Motor neuron (in vitro differentiated cells): ENCODE measurements around the gene TSPO2. TPM values are rescaled to one million over a fixed set of nuclear protein-coding genes. Genes with fewer than 3 reads are reported as not detected.

ENCODE experiments used
- ATAC-seq, 8 experiments: fragments of 200-7000 bp; cut with Tn5 transposase; replicated peaks in 6 of 8; 2 replicates each; pipeline ENCODE4 v1.8.0; 2021; ENCODE audit warnings: mild to moderate bottlenecking in 8 of 8, moderate library complexity in 8 of 8
- H3K27ac ChIP-seq, 2 donors: fragments of 250-450 bp; sonication (Bioruptor Pico); 2 replicates each; pipeline ENCODE4 v1.9.0; 2021; ENCODE audit warnings: antibody characterized with exemption in 2 of 2, mild to moderate bottlenecking in 2 of 2, moderate library complexity in 1 of 2
- H3K4me1 ChIP-seq, 2 donors: fragments of 250-450 bp; sonication (Bioruptor Pico); replicated peaks in 1 of 2; 2 replicates each; pipeline ENCODE4 v1.6.1; 2021; ENCODE audit warnings: antibody characterized with exemption in 2 of 2, mild to moderate bottlenecking in 2 of 2, moderate library complexity in 1 of 2
- H3K4me3 ChIP-seq, 5 donors: fragments of 250-450 bp; sonication (Bioruptor Pico); 2 replicates each; pipeline ENCODE4 v1.9.0; 2021; ENCODE audit warnings: antibody characterized with exemption in 5 of 5, mild to moderate bottlenecking in 5 of 5, moderate library complexity in 4 of 5
- WGBS, 10 experiments: fragments of 450-650 bp; shearing (Covaris generic); methylation state at CpG; one replicate each; pipeline ENCODE4 v1.0.0; 2022; 5-methylcytosine and 5-hydroxymethylcytosine counted together
- in situ Hi-C, 9 experiments: fragments of 400-800 bp; cut with MboI; loops; one replicate each; pipeline ENCODE4 v1.15.0; 2021; ENCODE audit warnings: low sequenced_read_pairs in 9 of 9, low pct_unique_long_range_greater_than_20kb in 2 of 9; ENCODE audit not compliant: unreplicated experiment in 9 of 9
- total RNA-seq, 8 experiments: library from RNA; unstranded; fragments of 300-600 nt; gene quantifications; 2 replicates each; pipeline versions ENCODE4 v1.2.3 to v1.2.4, GENCODE V29; 2022

TSPO2 gene
- total RNA-seq, 8 experiments from 2014 or later: 0.23 TPM; not detected in 7

GRCh38 chr6:41088451-41088850 is 46.2 kb downstream of the TSPO2 start:
- Histone ChIP-seq H3K4me1 (no peaks in the 10 kb centered on the region), H3K4me3 (no peak overlapping the region), H3K27ac (no peak overlapping the region)
- 80 to 100% (median 94%) methylated on average over 1 to 4 of the region's 4 CpGs; no CpG with 5 or more reads in 3 of the 10 experiments for WGBS, 10 experiments
- no peak for ATAC-seq
- in situ Hi-C loops: loop anchor here in 2 of 9 experiments (10.0 to 25.0 kb wide), 2 partner anchors 224 to 226 kb away; no protein-coding TSS in a partner anchor

GRCh38 chr6:41090841-41091761 is 48.8 kb downstream of the TSPO2 start:
- no peak overlapping the region for H3K27ac ChIP-seq
- no peaks in the 10 kb centered on the region for H3K4me1 ChIP-seq
- ATAC-seq: no peak
- 17 to 100% (median 53%) methylated on average over 1 of the region's 1 CpG; no CpG with 5 or more reads in 2 of the 10 experiments for WGBS, 10 experiments
- in situ Hi-C loops: loop anchor here in 1 of 9 experiments (25.0 kb wide), 1 partner anchor 221 kb away; no protein-coding TSS in a partner anchor
- H3K4me3 ChIP-seq: no peak overlapping the region

- H3K27ac ChIP-seq: no peak overlapping the region
- in situ Hi-C loops: loop anchor here in 1 of 9 experiments (25.0 kb wide), 1 partner anchor 220 kb away; no protein-coding TSS in a partner anchor
- ATAC-seq: peak in 3 of 8 experiments; percentile 25 to 40 (median 38)
- 78 to 100% (median 98%) methylated on average over 1 to 4 of the region's 4 CpGs; no CpG with 5 or more reads in 2 of the 10 experiments for WGBS, 10 experiments
- H3K4me3 ChIP-seq: no peak overlapping the region
- no peaks in the 10 kb centered on the region for H3K4me1 ChIP-seq
Observed at GRCh38 chr6:41092421-41093140, 50.3 kb downstream of the TSPO2 start.

DNA sequence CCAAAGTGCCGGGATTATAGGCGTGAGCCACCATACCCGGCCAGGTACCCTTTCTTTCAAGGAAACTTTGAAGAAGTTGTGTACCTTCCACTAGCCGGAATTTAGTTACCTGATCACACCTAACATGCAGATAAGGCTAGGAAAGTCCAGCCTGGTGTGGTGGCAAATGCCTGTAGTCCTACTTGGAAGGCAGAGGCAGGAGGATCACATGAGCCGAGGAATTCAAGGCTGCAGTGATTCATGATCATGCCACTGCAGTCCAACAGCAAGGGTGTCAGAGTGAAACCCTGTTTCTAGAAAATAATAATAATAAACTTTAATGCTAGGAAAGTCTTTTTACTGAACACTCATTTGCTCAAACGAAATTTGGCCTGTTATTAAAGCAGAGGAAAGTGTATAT is 51.5 kb downstream of the TSPO2 start:
- WGBS, 10 experiments: 70 to 100% (median 87%) methylated on average over 1 to 5 of the region's 6 CpGs; no CpG with 5 or more reads in 2 of the 10 experiments
- no peaks in the 10 kb centered on the region for H3K4me1 ChIP-seq
- H3K27ac ChIP-seq: no peak overlapping the region
- ATAC-seq: peak in 1 of 8 experiments; percentile 21
- in situ Hi-C loops: loop anchor here in 1 of 9 experiments (25.0 kb wide), 1 partner anchor 219 kb away; no protein-coding TSS in a partner anchor
- H3K4me3 ChIP-seq: no peak overlapping the region

Other genes starting within 250 kb of the TSPO2 start
- 1 to 10 TPM in 2 of 8 experiments, under 1 TPM in 6; 0.25 to 1.2 (median 0.57) TPM for gene UNC5CL, start 3.2 kb upstream of the TSPO2 start, total RNA-seq
- under 1 TPM in 5 of 8 experiments, not detected in 3; 0.22 to 0.90 (median 0.45) TPM for gene APOBEC2, start 10.7 kb downstream of the TSPO2 start, total RNA-seq
- gene OARD1, start 29.9 kb downstream of the TSPO2 start, total RNA-seq: 10 to 100 TPM; 23.7 to 41.2 (median 33.8) TPM
- gene NFYA, start 30.5 kb downstream of the TSPO2 start, total RNA-seq: 10 to 100 TPM; 14.4 to 40.9 (median 20.4) TPM
- under 1 TPM in 1 of 8 experiments, not detected in 7; 0.36 TPM for gene TREML1, start 111.9 kb downstream of the TSPO2 start, total RNA-seq
- gene TREM2, start 120.6 kb downstream of the TSPO2 start, total RNA-seq: under 1 TPM in 3 of 8 experiments, not detected in 5; 0.41 to 0.73 (median 0.67) TPM
- under 1 TPM in 3 of 8 experiments, not detected in 5; 0.09 to 0.47 (median 0.20) TPM for gene TREML2, start 158.7 kb downstream of the TSPO2 start, total RNA-seq
- gene TREML4, start 185.9 kb downstream of the TSPO2 start, total RNA-seq: under 1 TPM in 5 of 8 experiments, not detected in 3; 0.09 to 0.38 (median 0.13) TPM
- gene TREM1, start 244.2 kb downstream of the TSPO2 start, total RNA-seq: 1 to 10 TPM in 2 of 8 experiments, under 1 TPM in 4, not detected in 2; 0.17 to 2.1 (median 0.82) TPM